HCEC 1CT (cell line): Measurements from ENCODE around the gene SP3.

Source experiments
- DNase-seq: peaks from one replicate; pipeline ENCODE4 v3.0.0-alpha.2; 2017

SP3 gene

GRCh38 chr2:173965372-173966025 lies at the start of gene SP3:
SP3 (minus strand) TSS chr2:173965373; CDS start chr2:173965171, 202 bp downstream.
- peak; percentile 97 for DNase-seq

DNA sequence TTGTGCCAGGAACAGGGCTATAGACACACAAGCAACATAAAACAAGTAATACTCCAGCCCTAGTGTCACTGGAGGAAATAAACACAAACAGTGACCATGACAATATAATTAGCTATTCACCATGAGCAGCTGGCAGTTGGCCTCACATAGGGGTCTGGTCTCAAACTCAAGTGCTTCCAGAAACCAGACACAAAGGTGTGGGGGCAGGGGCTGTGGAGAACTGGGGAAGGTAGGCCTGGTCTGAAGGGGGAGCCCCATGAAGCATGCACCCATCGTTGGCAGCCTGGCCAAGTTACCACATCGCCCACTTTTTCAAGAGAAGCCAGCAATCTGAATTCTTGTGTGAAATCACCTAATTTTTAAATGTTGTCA lies 49.5 kb upstream of the SP3 start:
- DNase-seq: no peak

GRCh38 chr2:174014011-174014698 lies 49.0 kb upstream of the SP3 start:
- DNase-seq: no peak

DNA sequence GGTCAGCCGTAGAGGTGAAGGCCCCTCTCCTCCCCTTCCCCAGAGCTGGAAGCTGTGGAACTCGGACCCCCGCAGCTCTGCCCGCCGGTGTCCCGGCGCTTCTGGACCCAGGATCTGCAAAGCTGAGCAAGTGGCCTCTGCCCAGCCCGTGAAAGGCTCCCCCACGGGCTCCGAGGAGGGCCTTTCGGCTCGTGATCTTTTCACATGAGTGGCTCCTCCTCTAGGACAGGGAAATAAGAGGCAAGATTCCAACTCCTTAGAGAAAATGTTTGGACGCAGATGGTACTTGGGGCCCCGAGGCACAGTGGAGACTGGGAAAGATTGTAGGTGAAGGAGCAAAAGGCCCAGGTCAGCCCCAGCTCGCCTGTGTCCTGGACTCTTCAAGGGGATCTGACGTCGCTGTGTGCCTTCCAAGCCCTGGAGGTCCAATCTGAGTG lies 48.2 kb upstream of the SP3 start:
- DNase-seq: peak; percentile 15

- peak; percentile 67 for DNase-seq
Measured at GRCh38 chr2:174012347-174013314, 47.5 kb upstream of the SP3 start.

DNA sequence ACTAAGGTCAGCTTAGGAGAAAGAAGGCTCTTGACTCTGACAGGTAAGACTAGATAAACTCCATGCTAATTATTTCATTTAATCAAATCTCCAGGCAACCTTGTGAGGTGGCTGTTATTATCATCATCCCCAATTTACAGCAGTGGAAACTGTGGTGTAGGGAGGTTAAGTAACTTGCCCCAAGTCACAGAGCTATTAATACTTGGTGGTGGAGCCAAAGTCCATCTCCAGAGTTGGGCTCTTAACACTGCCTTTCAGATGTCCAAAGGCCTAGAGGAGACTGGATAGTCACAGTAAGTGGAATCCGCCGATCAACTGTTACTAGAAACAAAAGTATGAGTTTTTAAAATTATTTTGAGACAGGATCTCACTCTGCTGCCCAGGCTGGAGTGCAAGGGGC lies 46.6 kb upstream of the SP3 start:
- DNase-seq: no peak

DNA sequence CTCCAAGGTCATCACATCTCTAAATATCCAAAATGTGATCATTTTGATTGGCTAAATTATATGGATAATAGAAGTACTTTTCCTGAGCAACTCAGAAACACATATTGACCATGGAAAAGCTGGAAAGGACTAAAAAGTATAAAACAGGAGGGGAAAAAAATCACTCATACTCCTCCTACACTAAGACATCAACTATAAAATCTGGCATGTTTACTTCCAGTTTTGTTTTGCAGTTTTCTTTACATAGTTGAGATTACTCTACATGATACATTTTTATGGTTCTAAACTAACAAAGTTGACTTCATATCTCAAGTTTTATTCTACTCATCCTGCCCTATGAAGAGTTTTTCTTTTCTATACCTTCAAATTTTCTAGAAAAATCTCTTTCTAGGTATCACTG lies 46.0 kb upstream of the SP3 start:
- DNase-seq: no peak

DNA sequence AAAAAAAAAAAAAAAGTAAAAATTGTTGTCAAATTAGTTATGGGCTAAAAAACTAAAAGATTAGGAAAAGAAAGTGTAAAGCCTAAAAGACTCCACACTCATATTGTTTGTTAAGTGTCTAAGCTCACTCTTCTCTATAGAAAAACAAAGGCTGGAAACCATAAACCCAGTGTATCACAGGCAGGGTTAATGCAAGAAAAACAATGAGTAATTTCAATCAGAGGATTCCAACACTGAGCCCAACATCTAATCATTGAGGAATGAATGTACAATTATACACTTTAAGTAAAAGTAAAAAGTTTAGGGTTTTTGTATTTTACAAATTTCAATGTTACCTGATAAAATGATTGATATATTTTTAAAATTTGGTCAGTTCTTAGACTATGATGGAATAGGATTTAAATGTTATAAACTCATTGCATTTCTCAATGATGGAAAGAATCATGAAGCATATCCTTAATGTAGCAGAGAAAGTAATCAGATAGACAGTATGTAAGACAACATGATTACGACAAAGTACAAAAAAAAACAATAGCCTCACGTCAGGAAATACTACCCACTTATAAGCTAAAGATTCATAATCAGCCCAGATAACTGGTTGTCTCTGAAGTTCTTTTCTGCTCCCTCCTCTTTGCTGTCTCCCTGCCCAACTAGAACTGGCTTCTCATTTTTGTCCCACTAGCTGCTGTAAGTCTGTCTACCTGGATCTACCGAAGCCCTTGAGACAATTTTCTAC lies 44.5 kb upstream of the SP3 start:
- DNase-seq: peak; percentile 48

GRCh38 chr2:174008720-174009119 lies 43.5 kb upstream of the SP3 start:
- no peak for DNase-seq

DNA sequence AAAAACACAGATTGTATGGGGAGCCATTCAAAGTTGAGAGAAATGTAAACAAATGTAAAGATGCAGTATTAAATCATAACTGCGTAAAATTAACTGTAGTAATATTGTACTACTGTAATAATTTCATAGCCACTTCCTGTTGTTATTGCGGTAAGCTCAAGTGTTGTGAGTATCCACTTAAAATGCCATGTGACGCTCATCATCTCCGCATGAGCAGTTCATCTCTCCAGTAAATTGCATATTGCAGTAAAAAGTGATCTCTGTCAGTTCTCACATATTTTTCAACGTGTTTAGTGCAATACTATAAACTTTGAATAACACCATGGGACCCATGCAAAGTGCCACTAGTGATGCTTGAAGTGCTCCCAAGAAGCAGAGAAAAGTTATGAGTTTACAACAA lies 41.8 kb upstream of the SP3 start:
- DNase-seq: peak; percentile 42

DNA sequence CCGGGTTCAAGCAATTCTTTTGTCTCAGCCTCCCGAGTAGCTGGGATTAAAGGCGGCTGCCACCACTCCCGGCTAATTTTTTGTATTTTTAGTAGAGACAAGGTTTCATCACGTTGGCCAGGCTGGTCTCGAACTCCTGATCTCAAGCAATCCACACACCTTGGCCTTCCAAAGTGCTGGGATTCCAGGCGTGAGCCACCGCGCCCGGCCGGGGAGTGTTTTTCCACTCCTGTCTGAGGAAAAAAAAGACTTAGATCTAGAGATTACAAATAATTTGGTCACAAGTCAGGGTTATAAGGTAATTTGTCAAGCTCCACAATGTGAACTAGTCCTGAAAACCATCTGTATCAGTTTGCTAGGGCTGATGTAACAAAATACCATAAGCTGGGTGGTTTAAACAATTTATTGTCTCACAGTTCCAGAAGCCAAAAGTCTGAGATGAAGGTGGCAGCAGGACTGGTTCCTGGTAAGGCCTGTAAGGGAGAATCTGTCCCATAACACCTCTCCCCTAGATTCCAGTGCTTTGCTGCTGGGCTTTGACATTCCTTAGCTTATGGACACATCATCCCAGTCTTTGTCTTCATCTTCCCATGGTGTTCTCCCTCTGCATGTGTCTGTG lies 40.7 kb upstream of the SP3 start:
- no peak for DNase-seq

DNA sequence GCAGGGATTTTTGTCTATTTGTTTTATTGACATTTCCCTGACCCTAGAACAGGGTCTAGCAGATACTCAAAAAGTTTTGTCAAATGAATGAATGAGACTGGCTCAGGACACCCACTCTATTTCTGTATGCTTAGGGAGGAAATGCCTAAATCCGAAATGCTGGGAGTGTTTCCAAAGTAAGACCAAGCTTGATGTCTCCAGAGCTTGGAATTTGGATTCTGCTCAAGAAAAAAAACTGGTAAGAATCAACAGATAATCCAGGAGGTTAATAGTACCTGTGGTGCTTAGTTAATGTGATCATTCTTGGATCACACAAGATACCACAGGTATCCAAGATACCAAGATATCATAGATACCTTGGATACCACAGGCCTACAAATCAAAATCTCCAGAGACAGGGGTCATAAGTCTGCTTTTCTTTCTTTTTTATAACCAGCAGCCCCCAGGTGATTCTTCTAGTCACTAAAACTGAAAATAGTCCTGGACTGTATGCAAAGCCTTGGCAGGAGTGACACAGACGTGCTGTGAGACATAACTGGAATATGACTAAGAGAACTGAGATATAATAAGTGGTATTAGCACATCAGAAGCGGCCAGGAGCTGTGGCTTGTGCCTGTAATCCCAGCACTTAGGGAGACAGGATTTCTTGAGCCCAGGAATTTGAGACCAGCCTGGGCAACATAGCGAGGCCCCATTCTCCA lies 39.9 kb upstream of the SP3 start:
- peak; percentile 70 for DNase-seq

- DNase-seq: no peak
Measured at GRCh38 chr2:174003720-174004695, 38.8 kb upstream of the SP3 start.

- no peak for DNase-seq
Measured at GRCh38 chr2:174002679-174003078, 37.5 kb upstream of the SP3 start.

- DNase-seq: no peak
Measured at GRCh38 chr2:174001107-174001506, 35.9 kb upstream of the SP3 start.

DNA sequence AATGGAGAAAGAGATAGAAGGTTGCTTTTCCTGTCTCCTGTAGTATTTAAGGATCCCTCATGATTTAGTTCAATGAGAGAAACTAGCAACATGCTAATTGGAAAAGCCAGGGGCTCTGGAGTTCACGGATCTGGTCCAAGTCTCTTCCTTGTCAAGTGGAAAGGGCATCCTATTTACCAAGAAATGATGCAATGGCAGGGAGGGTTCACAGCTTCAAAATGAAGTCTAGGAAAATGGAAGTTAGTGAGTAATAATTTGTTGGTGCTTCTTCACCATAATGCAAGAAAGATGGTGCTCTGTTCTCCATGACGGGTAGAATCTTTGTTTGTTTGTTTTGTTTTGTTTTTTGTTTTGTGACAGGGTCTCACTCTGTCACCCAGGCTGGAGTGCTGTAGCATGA lies 34.6 kb upstream of the SP3 start:
- no peak for DNase-seq

DNA sequence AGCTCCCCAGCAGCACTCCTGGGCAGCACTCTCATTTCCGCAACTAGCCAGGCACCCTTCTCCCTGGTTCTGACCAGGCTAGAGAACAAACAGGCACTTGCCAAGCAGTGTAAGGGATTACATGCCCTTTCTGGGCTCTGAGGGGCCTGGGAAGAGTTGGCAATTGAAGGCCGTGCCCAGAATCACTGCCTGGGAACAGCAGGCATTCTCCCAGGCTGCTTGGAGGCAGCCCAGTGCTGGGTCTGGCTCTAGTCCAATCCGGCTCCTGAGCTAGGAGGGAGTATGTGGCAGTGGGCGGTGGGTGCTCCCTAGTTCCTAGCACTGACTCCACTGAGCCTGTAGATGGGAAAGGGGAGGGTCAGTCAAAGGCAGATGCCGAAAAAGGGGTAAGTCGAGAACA lies 34.1 kb upstream of the SP3 start:
- no peak for DNase-seq

DNA sequence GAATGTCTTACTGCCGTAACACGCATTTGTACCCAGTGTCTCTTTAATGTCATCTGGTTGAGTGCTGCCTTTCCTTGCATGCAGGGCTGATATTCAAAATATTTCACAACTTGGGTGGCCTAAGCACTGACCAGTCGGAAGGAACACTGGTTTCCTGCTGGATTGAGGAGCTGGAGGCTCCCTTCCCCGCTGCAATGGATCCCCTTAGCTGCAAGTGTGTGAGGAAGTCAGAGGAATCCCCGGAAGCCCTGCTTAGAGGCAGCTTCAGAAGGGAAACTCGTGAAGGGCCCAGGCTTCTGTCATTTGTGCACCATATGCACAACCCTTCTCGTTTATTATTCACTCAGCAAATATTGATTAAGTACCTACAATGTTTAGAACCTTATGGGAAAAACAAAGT lies 33.2 kb upstream of the SP3 start:
- no peak for DNase-seq

DNA sequence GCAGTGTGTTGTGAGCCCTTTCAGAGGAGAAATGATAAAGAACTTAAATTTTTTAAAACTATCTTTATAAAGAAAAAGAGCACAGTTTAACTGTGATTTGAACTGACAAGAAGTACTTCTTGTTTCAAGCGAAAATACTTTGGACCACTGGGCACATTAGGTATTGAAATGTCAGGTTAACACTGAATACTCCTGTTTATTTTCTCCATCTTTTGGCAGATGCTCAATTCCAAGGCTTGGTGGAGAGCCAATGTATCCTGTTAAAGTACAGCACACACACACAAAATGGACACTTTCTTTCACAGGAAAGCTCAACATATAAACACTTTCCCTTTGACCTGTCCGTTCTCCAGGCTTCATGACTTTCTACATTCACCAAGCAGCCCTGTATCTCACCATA lies 32.6 kb upstream of the SP3 start:
- no peak for DNase-seq

- DNase-seq: no peak
Measured at GRCh38 chr2:173997269-173997668, 32.1 kb upstream of the SP3 start.

- no peak for DNase-seq
Measured at GRCh38 chr2:173996766-173997165, 31.6 kb upstream of the SP3 start.
